AG10803 (cell line): ENCODE data around the gene EPHA10.

ENCODE experiments used
- DNase-seq: peaks from one replicate; pipeline ENCODE4 v3.0.0; 2010; ENCODE audit warnings: low read depth
- H3K4me3 ChIP-seq: 2 replicates; pipeline ENCODE4 v1.5.1; 2011; ENCODE audit warnings: mild to moderate bottlenecking, low read length, control low read depth
- TF ChIP-seq, protein P1 (sequence below): conservative IDR thresholded peaks from 2 replicates; pipeline ENCODE4 v1.5.1; 2011; ENCODE audit warnings: mild to moderate bottlenecking, low read length, control low read depth, inconsistent platforms

The EPHA10 gene

DNA sequence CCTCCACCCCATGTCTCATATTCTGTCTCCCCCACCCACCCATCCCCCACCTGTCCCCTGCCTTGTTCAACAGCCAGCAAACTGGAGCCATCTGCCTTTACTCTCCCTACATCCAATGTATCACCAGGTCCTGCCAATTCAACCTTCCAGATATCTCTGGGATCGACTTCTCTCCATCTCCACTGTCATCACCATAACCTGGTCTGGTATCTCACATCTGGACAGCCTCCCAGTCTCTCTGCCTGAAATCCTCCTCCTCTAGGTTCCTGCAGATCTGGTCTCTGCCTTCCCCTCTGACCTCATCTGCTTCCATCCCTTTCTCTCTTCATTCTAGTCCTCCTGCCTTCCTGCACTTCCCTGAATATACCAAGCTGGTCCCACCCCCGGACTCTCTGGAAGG is 94.8 kb downstream of the EPHA10 start:
- TF ChIP-seq, protein P1, sequence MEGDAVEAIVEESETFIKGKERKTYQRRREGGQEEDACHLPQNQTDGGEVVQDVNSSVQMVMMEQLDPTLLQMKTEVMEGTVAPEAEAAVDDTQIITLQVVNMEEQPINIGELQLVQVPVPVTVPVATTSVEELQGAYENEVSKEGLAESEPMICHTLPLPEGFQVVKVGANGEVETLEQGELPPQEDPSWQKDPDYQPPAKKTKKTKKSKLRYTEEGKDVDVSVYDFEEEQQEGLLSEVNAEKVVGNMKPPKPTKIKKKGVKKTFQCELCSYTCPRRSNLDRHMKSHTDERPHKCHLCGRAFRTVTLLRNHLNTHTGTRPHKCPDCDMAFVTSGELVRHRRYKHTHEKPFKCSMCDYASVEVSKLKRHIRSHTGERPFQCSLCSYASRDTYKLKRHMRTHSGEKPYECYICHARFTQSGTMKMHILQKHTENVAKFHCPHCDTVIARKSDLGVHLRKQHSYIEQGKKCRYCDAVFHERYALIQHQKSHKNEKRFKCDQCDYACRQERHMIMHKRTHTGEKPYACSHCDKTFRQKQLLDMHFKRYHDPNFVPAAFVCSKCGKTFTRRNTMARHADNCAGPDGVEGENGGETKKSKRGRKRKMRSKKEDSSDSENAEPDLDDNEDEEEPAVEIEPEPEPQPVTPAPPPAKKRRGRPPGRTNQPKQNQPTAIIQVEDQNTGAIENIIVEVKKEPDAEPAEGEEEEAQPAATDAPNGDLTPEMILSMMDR, result no peak
- DNase-seq, result no peak
- no peak overlapping the region for H3K4me3 ChIP-seq

DNA sequence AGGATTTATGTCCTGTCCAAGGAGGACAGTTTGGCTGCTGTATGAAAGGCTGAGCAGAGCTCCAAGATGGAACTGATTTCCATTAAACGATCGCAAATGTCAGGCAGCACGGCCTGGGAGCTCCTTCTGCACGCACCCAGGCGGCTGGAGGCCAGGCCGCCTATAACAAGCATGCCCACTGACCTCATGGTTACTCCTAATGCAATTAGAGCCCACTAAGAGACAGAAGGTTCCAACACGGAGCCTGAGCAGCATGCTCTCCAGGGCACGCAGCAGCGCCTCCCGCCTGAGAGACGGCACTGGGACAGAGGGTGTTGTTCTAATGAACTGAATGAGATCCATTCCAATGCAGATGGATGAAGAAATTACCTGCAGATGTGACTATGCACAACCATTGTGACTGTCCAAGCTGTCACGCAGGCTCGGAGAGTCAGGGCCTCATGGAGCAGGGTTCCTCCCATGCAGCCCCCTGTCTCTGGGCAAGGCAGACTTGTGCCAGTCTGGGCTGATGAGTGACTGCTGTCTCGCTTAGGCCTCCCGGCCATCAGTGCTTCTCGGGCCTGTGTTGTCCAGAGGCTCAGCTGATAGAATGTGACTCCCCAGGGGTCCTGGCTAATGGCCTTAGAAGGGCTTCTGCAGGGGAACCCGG is 97.8 kb downstream of the EPHA10 start:
- no peak overlapping the region for H3K4me3 ChIP-seq
- peak; percentile 87 for DNase-seq
- TF ChIP-seq, protein P1, result peak; percentile 34

DNA sequence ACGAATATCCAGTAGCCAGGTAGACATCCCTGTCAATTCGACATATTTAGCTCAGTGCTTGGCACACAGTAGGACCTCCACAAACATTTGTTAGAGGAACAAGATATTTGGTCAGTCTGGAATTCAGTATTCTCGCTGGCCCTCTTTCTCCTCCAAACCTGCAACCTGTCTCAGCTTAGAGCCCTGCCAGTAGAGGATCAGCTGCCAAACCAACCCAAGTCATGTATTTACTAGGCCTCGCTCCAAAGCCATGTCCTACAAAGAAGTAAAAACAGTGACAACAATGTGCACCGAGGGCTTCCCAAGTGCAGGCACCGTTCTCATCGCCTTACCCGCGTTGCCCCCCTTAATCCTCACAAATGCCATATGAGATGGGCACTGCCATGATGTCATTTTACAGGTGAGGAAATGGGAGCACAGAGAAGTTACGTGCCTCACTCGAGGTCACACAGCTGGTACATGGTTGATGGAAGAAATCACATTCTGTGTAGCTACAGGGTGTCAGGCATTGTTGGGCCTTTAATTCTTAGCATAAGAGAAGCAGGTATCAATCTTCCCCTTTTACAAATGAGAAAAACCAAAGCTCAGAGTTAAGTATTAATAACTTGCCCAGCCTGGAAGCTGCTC is 98.6 kb downstream of the EPHA10 start:
- TF ChIP-seq, protein P1, result no peak
- H3K4me3 ChIP-seq, result no peak overlapping the region
- DNase-seq, result no peak
